ENCODE results near the gene GCN1.

The GCN1 gene

DNA sequence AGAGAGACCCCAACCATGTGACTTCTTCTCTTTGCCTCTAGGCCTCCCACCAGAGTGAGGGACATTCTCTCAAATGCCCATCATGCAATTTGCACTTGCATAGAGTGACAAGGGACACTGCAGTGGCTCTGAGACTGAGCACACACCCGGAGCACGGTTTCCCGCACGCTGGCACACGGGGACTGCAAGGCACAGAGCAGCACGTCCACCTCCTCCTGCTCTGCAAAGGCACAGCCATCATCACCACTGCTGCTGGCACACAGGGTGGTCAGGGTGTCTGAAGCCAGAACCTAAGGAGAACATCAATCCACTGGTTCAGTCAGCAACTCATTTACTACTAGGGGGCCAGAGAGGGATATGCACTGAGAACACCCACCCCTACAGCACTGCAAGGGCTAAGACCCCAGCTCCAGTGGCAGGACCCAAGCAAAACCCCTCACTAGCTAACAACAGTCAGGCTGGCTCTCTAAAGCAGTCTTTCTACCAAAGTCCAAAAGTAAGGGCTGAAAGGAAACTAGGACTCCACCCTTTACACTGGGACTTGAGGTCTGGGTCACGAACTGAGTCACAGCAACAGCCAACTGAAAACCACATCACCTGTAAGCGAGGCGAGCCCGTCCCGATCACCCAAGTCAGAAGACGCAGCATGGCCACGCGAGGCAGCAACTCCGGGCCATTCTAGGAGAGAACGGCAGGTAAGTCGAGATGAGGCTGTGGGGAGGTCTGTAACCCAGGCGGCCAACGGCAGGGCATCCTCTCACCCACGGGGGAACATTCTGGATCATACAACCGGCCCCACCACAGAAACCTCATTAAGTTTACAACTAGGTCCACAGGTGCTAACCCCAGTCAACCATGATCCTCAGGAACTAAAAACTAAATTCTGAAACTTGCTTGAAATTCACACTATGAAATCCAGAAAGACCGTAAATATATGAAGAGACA is 37.9 kb downstream of the GCN1 start:
- no peak for DNase-seq (ENCODE audit: insufficient read length, low spot score)
- FAIRE-seq, result no peak
- TF ChIP-seq POLR2AphosphoS5 (IDR thresholded peaks at IDR 0.05; ENCODE audit: low read depth, low read length) (no peak), POU2F2 (IDR thresholded peaks at IDR 0.05; ENCODE audit: low read depth, low read length) (no peak), TAF1 (IDR thresholded peaks at IDR 0.05; ENCODE audit: low read depth, low read length) (no peak), POLR2A (IDR thresholded peaks at IDR 0.05; ENCODE audit: low read depth, low read length) (no peak), SPI1 (IDR thresholded peaks at IDR 0.05; ENCODE audit: low read depth, low read length) (no peak), PAX5 (IDR thresholded peaks at IDR 0.05; ENCODE audit: insufficient read depth, low read length, severe bottlenecking) (no peak)

DNA sequence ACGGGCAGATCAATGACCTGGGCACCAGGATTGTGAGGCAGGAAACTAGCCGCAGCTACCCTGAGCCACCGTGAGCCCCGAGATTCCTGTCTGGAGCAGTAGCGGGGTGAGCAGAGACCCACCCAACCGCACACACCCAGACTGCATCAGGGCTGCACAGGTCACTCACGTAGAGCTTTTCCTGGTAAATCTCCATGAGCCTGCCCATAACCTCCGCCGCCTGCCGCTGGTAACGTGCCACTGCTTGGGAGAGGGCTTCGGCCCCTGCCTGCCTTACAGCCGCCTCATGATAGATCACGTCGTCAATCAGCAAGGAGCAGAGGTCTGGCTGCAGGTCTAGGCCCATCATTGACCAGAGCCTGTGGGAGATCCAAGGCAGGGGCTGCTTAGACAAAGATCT is 39.4 kb downstream of the GCN1 start:
- TF ChIP-seq POLR2A (IDR thresholded peaks at IDR 0.05; ENCODE audit: low read depth, low read length) (no peak), POLR2AphosphoS5 (IDR thresholded peaks at IDR 0.05; ENCODE audit: low read depth, low read length) (no peak), TAF1 (IDR thresholded peaks at IDR 0.05; ENCODE audit: low read depth, low read length) (no peak), PAX5 (IDR thresholded peaks at IDR 0.05; ENCODE audit: insufficient read depth, low read length, severe bottlenecking) (no peak), SPI1 (IDR thresholded peaks at IDR 0.05; ENCODE audit: low read depth, low read length) (no peak), POU2F2 (IDR thresholded peaks at IDR 0.05; ENCODE audit: low read depth, low read length) (no peak)
- DNase-seq (ENCODE audit: insufficient read length, low spot score), result no peak

DNA sequence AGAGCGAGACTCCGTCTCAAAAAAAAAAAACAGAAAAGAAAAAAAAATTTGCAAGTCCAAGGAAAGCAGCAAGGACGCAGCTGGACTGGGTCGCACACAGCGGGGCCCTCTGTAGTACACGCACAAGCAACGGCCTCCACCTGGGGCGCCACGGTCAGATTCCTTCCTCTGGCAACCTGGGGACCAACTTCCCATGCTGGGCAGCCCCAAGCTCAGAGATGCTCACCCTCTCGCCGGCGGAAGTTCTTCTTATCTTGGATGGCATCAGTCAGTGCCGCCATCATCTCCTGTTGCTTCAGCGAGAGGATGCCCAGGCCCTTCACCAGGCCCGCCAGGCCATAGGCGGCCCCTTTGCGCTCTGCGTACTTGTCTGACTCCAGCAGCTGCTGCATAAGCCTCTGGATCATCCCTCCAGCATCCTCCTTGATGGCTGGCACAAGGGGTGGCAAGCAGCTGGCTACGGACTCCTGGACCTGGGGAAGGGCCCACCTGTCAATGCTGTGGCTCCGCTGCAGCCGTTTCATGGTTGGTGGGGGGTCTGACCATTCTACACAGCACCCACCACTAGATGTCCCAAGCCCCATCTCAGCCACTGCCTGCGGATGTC is 43.5 kb downstream of the GCN1 start:
- DNase-seq (ENCODE audit: insufficient read length, low spot score), result no peak
- no peak for TF ChIP-seq POLR2A (IDR thresholded peaks at IDR 0.05; ENCODE audit: low read depth, low read length)
- FAIRE-seq, result no peak

More for the DNA sequence above, 39.4 kb downstream of the GCN1 start:
- no peak for FAIRE-seq

DNA sequence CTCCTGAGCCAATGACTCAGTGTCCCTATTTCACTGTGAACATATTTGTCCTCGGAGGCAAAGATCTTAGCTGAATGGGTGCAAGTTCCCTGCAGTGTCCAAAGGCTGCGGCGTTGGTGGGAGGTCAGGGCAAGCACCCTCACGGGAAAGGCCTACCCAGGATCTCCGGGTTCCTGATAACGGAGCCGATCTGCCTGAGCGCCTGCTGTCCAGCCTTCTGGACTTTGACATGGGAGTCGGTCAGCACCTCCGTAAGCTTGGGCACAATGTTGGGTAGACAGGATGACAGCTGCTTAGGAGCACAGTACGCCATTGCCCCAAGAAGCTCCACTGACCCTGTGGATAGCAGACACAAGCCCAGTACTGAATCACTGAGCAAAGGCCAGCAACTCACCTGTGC is 46.5 kb downstream of the GCN1 start:
- TF ChIP-seq TAF1 (IDR thresholded peaks at IDR 0.05; ENCODE audit: low read depth, low read length), result no peak
- no peak for TF ChIP-seq PAX5 (IDR thresholded peaks at IDR 0.05; ENCODE audit: insufficient read depth, low read length, severe bottlenecking)
- TF ChIP-seq SPI1 (IDR thresholded peaks at IDR 0.05; ENCODE audit: low read depth, low read length), result no peak
- no peak for TF ChIP-seq POU2F2 (IDR thresholded peaks at IDR 0.05; ENCODE audit: low read depth, low read length)
- TF ChIP-seq POLR2A (IDR thresholded peaks at IDR 0.05; ENCODE audit: low read depth, low read length), result no peak
- TF ChIP-seq POLR2AphosphoS5 (IDR thresholded peaks at IDR 0.05; ENCODE audit: low read depth, low read length), result no peak
- FAIRE-seq (no peak), DNase-seq (ENCODE audit: insufficient read length, low spot score) (no peak)

DNA sequence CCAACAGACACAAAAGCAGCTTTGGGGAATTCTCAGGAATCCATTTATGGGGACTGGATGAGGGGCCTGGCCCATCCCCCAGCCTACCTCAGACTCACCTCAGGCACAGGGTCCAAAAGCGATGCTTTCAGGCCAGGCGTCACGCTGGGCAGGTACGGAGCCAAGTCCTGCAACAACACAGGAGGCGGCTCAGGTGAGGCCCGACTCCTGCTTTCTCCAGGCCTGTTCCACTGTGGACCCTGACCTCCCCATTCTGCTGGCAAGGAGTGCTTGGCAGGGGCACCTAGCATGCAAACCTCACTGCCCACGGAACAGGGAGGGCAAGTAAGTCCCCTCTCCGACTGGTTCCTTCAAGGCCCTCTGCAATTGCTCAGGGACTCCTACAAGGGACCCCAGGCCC is 49.4 kb downstream of the GCN1 start:
- no peak for DNase-seq (ENCODE audit: insufficient read length, low spot score)
- FAIRE-seq, result no peak
- TF ChIP-seq POLR2A (IDR thresholded peaks at IDR 0.05; ENCODE audit: low read depth, low read length), result no peak
- TF ChIP-seq PAX5 (IDR thresholded peaks at IDR 0.05; ENCODE audit: insufficient read depth, low read length, severe bottlenecking), result no peak
- no peak for TF ChIP-seq SPI1 (IDR thresholded peaks at IDR 0.05; ENCODE audit: low read depth, low read length)
- TF ChIP-seq POLR2AphosphoS5 (IDR thresholded peaks at IDR 0.05; ENCODE audit: low read depth, low read length), result no peak; the same call in 1 of the 2 replicates

DNA sequence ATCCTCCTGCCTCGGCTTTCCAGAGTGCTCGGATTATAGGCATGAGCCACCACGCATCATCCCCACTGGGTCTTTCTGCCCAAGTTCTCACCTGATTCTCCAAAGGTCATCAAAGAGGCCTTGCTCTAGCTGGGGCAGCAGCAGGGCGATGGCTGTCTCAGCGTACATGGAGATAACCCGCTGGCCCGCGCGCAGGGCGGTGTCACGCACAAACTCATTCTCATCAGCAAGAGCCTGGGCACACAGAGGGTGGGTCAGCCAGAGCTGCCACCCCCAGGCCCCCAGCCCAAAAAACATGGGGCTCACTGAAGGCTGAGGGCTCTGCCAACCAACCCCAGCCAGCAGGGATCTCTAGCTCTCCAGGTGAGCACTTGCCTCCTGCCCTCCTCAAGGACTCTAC is 50.3 kb downstream of the GCN1 start:
- DNase-seq (ENCODE audit: insufficient read length, low spot score), result no peak
- TF ChIP-seq TAF1 (IDR thresholded peaks at IDR 0.05; ENCODE audit: low read depth, low read length) (no peak), POLR2A (IDR thresholded peaks at IDR 0.05; ENCODE audit: low read depth, low read length) (no peak), POLR2AphosphoS5 (IDR thresholded peaks at IDR 0.05; ENCODE audit: low read depth, low read length) (no peak), SPI1 (IDR thresholded peaks at IDR 0.05; ENCODE audit: low read depth, low read length) (no peak), POU2F2 (IDR thresholded peaks at IDR 0.05; ENCODE audit: low read depth, low read length) (no peak), PAX5 (IDR thresholded peaks at IDR 0.05; ENCODE audit: insufficient read depth, low read length, severe bottlenecking) (no peak)
- FAIRE-seq, result no peak

DNA sequence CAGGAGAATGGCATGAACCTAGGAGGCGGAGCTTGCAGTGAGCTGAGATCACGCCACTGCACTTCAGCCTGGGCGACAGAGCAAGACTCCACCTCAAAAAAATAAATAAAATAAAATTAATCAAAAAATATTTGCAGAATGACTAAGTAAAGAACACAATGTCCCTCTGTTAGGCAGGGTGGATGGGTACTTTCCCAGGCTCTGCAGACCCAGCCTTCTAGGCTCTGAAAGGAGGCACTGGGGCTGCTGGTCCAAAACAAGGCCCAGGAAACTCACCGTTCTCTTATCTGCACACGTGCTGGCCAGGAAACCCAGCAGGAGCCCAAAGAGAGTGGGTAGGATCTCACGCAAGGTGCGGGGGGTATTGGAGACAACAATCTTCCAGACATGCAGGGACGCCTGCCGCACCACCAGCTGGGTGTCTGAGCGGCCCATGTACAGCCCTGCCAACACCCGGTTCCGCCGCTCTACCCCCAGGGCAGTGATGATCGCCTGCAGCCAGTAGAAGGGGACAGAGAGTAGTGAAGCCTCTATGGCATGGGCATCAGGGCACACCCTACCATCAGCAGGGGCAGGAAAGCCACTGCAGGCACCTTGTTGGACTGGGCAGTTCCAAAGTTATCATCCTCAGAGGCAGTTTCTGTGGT is 52.2 kb downstream of the GCN1 start:
- FAIRE-seq (no peak), DNase-seq (ENCODE audit: insufficient read length, low spot score) (no peak)
- TF ChIP-seq POU2F2 (IDR thresholded peaks at IDR 0.05; ENCODE audit: low read depth, low read length) (no peak), PAX5 (IDR thresholded peaks at IDR 0.05; ENCODE audit: insufficient read depth, low read length, severe bottlenecking) (no peak), POLR2A (IDR thresholded peaks at IDR 0.05; ENCODE audit: low read depth, low read length) (no peak), SPI1 (IDR thresholded peaks at IDR 0.05; ENCODE audit: low read depth, low read length) (no peak), TAF1 (IDR thresholded peaks at IDR 0.05; ENCODE audit: low read depth, low read length) (no peak), POLR2AphosphoS5 (IDR thresholded peaks at IDR 0.05; ENCODE audit: low read depth, low read length) (no peak)

DNA sequence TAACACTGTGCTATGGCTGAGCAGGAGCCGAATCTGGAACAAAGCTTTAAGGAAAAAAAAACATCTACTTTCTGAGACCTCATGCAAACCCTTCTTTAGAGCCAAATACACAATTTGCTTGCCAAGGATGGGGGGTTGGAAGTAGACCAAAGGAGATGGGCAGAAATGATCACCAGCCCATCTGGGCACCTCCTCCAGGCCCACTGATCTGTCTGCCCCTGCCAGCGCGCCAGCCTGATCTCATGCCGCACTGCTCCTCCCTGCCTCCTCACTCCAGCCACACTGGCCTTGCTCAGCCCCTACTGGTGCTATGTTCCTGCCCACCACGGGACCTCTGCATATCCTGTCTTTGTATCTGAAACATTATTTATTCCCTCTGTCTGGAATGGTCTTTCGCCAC is 53.2 kb downstream of the GCN1 start:
- no peak for DNase-seq (ENCODE audit: insufficient read length, low spot score)
- no peak for FAIRE-seq
- no peak for TF ChIP-seq TAF1 (IDR thresholded peaks at IDR 0.05; ENCODE audit: low read depth, low read length)
- no peak for TF ChIP-seq POLR2AphosphoS5 (IDR thresholded peaks at IDR 0.05; ENCODE audit: low read depth, low read length)
- TF ChIP-seq POLR2A (IDR thresholded peaks at IDR 0.05; ENCODE audit: low read depth, low read length), result no peak
- no peak for TF ChIP-seq SPI1 (IDR thresholded peaks at IDR 0.05; ENCODE audit: low read depth, low read length)
- no peak for TF ChIP-seq PAX5 (IDR thresholded peaks at IDR 0.05; ENCODE audit: insufficient read depth, low read length, severe bottlenecking)
- no peak for TF ChIP-seq POU2F2 (IDR thresholded peaks at IDR 0.05; ENCODE audit: low read depth, low read length)

DNA sequence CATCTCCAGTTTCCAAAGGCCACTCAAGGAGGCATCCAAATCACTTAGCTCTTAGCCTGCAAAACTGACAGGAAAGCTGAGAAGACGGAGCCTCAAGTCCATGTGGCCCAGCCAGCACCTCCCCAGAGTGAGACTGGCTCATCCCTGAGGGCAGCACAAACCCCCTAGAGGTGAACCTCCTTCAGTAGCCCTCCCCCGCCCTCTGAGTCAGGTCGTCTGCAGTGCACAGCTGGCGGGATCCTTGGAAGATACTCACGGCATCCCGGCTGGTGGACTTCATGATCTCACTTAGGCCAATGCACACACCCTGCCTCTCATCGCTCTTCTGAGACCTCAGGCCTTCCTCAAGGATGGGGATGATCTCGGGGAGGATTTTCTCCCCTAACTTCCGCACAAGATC is 53.9 kb downstream of the GCN1 start:
- FAIRE-seq (no peak), DNase-seq (ENCODE audit: insufficient read length, low spot score) (no peak)
- TF ChIP-seq POLR2A (IDR thresholded peaks at IDR 0.05; ENCODE audit: low read depth, low read length) (no peak), PAX5 (IDR thresholded peaks at IDR 0.05; ENCODE audit: insufficient read depth, low read length, severe bottlenecking) (no peak), TAF1 (IDR thresholded peaks at IDR 0.05; ENCODE audit: low read depth, low read length) (no peak), POU2F2 (IDR thresholded peaks at IDR 0.05; ENCODE audit: low read depth, low read length) (no peak), POLR2AphosphoS5 (IDR thresholded peaks at IDR 0.05; ENCODE audit: low read depth, low read length) (no peak), SPI1 (IDR thresholded peaks at IDR 0.05; ENCODE audit: low read depth, low read length) (no peak)
